SK-N-SH treated with all-trans-retinoic acid at 6 μM for 48 hours (cell line): ENCODE data around the gene MBNL3.

ENCODE experiments used
- ATAC-seq: fragments of 200-7000 bp; cut with Tn5 transposase; 3 replicates; pipeline ENCODE4 v1.9.1; 2020; ENCODE audit warnings: mild to moderate bottlenecking, moderate library complexity
- BACH2 ChIP-seq: fragments of 250-450 bp; sonication (Bioruptor Pico); IDR thresholded peaks from 2 replicates; pipeline ENCODE4 v1.9.0; 2021; ENCODE audit warnings: mild to moderate bottlenecking, borderline replicate concordance
- CREB5 ChIP-seq: fragments of 250-450 bp; sonication (Bioruptor Pico); IDR thresholded peaks from 2 replicates; pipeline ENCODE4 v1.5.1; 2020; ENCODE audit warnings: low read depth, mild to moderate bottlenecking, moderate library complexity
- CSDC2 ChIP-seq: fragments of 250-450 bp; sonication (Bioruptor Pico); IDR thresholded peaks from 2 replicates; pipeline ENCODE4 v1.5.0; 2020; ENCODE audit warnings: mild to moderate bottlenecking, moderate library complexity
- CSRNP3 ChIP-seq: fragments of 250-450 bp; sonication (Bioruptor Pico); IDR thresholded peaks from 2 replicates; pipeline ENCODE4 v1.5.1; 2021; ENCODE audit warnings: mild to moderate bottlenecking, moderate library complexity
- ESRRG ChIP-seq: fragments of 250-450 bp; sonication (Bioruptor Pico); IDR thresholded peaks from 2 replicates; pipeline ENCODE4 v1.6.1; 2021; ENCODE audit warnings: mild to moderate bottlenecking
- GLIS3 ChIP-seq: fragments of 250-450 bp; sonication (Bioruptor Pico); IDR thresholded peaks from 2 replicates; pipeline ENCODE4 v1.5.0; 2020; ENCODE audit warnings: mild to moderate bottlenecking, moderate library complexity
- ISL1 ChIP-seq: fragments of 250-450 bp; sonication (Bioruptor Pico); IDR thresholded peaks from 2 replicates; pipeline ENCODE4 v2.1.2; 2022; ENCODE audit warnings: mild to moderate bottlenecking, moderate library complexity
- PATZ1 ChIP-seq: fragments of 250-450 bp; sonication (Bioruptor Pico); IDR thresholded peaks from 2 replicates; pipeline ENCODE4 v1.8.0; 2020; ENCODE audit warnings: mild to moderate bottlenecking, moderate library complexity, borderline replicate concordance
- POU6F1 ChIP-seq: fragments of 250-450 bp; sonication (Bioruptor Pico); IDR thresholded peaks from 2 replicates; pipeline ENCODE4 v1.8.0; 2021; ENCODE audit warnings: low read depth, mild to moderate bottlenecking, moderate library complexity, borderline replicate concordance
- PPARA ChIP-seq: fragments of 250-450 bp; sonication (Bioruptor Pico); IDR thresholded peaks from 2 replicates; pipeline ENCODE4 v1.5.0; 2020; ENCODE audit warnings: mild to moderate bottlenecking, borderline replicate concordance
- RARB ChIP-seq: fragments of 250-450 bp; sonication (Bioruptor Pico); IDR thresholded peaks from 2 replicates; pipeline ENCODE4 v1.8.0; 2021; ENCODE audit warnings: mild to moderate bottlenecking, moderate library complexity
- SNAI2 ChIP-seq: fragments of 250-450 bp; sonication (Bioruptor Pico); IDR thresholded peaks from 2 replicates; pipeline ENCODE4 v1.5.0; 2020; ENCODE audit warnings: mild to moderate bottlenecking, moderate library complexity
- TCF4 ChIP-seq: fragments of 250-450 bp; sonication (Bioruptor Pico); IDR thresholded peaks from 2 replicates; pipeline ENCODE4 v1.8.0; 2021; ENCODE audit warnings: mild to moderate bottlenecking, moderate library complexity, borderline replicate concordance
- TOX ChIP-seq: fragments of 250-450 bp; sonication (Bioruptor Pico); IDR thresholded peaks from 2 replicates; pipeline ENCODE4 v1.8.0; 2021; ENCODE audit warnings: mild to moderate bottlenecking, moderate library complexity, borderline replicate concordance
- TSHZ2 ChIP-seq: fragments of 250-450 bp; sonication (Bioruptor Pico); IDR thresholded peaks from 2 replicates; pipeline ENCODE4 v1.5.0; 2020; ENCODE audit warnings: mild to moderate bottlenecking, moderate library complexity
- ZC3H10 ChIP-seq: fragments of 250-450 bp; sonication (Bioruptor Pico); IDR thresholded peaks from 2 replicates; pipeline ENCODE4 v1.5.1; 2021; ENCODE audit warnings: mild to moderate bottlenecking, moderate library complexity
- ZFP3 ChIP-seq: fragments of 250-450 bp; sonication (Bioruptor Pico); IDR thresholded peaks from 2 replicates; pipeline ENCODE4 v1.5.0; 2020; ENCODE audit warnings: mild to moderate bottlenecking, moderate library complexity
- ZFP30 ChIP-seq: fragments of 450-650 bp; formaldehyde crosslinking; IDR thresholded peaks from 2 replicates; pipeline ENCODE4 v1.5.0; 2022; ENCODE audit warnings: mild to moderate bottlenecking, moderate library complexity
- ZNF70 ChIP-seq: fragments of 450-650 bp; formaldehyde crosslinking; IDR thresholded peaks from 2 replicates; pipeline ENCODE4 v1.5.0; 2020; ENCODE audit warnings: mild to moderate bottlenecking, moderate library complexity
- ZNF8 ChIP-seq: fragments of 450-650 bp; formaldehyde crosslinking; IDR thresholded peaks from 2 replicates; pipeline ENCODE4 v1.5.0; 2020; ENCODE audit warnings: mild to moderate bottlenecking, moderate library complexity

The MBNL3 gene

GRCh38 chrX:132497432-132497831, 8.6 kb upstream of the MBNL3 start:
- TF ChIP-seq ISL1 (CRISPR knock-in tag) (no peak), POU6F1 (CRISPR knock-in tag) (no peak), ESRRG (CRISPR knock-in tag) (no peak), ZC3H10 (no peak), SNAI2 (CRISPR knock-in tag) (no peak), BACH2 (CRISPR knock-in tag) (no peak), ZNF70 (CRISPR knock-in tag) (no peak), TCF4 (CRISPR knock-in tag) (no peak), CSRNP3 (no peak)
- ATAC-seq = no peak

GRCh38 chrX:132493095-132493494, 4.3 kb upstream of the MBNL3 start:
- no peak for TF ChIP-seq ISL1 (CRISPR knock-in tag)
- no peak for TF ChIP-seq CSDC2
- TF ChIP-seq RARB (CRISPR knock-in tag) = no peak
- no peak for TF ChIP-seq TCF4 (CRISPR knock-in tag)
- no peak for TF ChIP-seq ZFP30 (CRISPR knock-in tag)
- no peak for TF ChIP-seq TSHZ2 (CRISPR knock-in tag)
- no peak for TF ChIP-seq TOX (CRISPR knock-in tag)
- TF ChIP-seq BACH2 (CRISPR knock-in tag) = no peak
- no peak for TF ChIP-seq GLIS3 (CRISPR knock-in tag)
- no peak for TF ChIP-seq PATZ1
- TF ChIP-seq ZFP3 = no peak
- TF ChIP-seq ZNF8 = no peak
- ATAC-seq = no peak

- TF ChIP-seq GLIS3 (CRISPR knock-in tag) (no peak), RARB (CRISPR knock-in tag) (no peak), PPARA (no peak), ISL1 (CRISPR knock-in tag) (no peak), CSDC2 (no peak), ESRRG (CRISPR knock-in tag) (no peak), CREB5 (CRISPR knock-in tag) (no peak)
Observed at GRCh38 chrX:132491191-132491590, 2.4 kb upstream of the MBNL3 start.

More at GRCh38 chrX:132491191-132491590, 2.4 kb upstream of the MBNL3 start:
- ATAC-seq = no peak
